A673 (cell line): ENCODE measurements around the gene KXD1. TPM values are rescaled to one million over a fixed set of nuclear protein-coding genes. Genes with fewer than 3 reads are reported as not detected.

Source experiments
- BruUV-seq: library from RNA; stranded (reverse); fragments of 400-500 nt; replicated peaks from 2 replicates; lab custom pipeline; 2021; lab: Mats Ljungman, UMichigan
- CTCF ChIA-PET: fragments of 300-600 bp; sonication (Branson Sonifier 250); formaldehyde crosslinking; loops from one replicate; lab custom pipeline; 2022; ENCODE audit warnings: antibody characterized with exemption; lab: Charles Lee
- POLR2A ChIA-PET: fragments of 300-600 bp; sonication (Branson Sonifier 250); formaldehyde crosslinking; loops from one replicate; lab custom pipeline; 2022; ENCODE audit warnings: antibody characterized with exemption; ENCODE audit not compliant: low non-redundant PET; lab: Charles Lee
- DNase-seq: peaks from one replicate; pipeline ENCODE4 v3.0.0-alpha.2; 2015; ENCODE audit warnings: low spot score
- H3K27ac ChIP-seq: fragments of 200-600 bp; sonication (generic); 2 replicates; pipeline ENCODE4 v1.5.1; 2016; ENCODE audit warnings: mixed run types, low read depth, mild to moderate bottlenecking, mixed read lengths, antibody characterized with exemption, low read length; ENCODE audit not compliant: poor library complexity, severe bottlenecking
- H3K27me3 ChIP-seq: fragments of 200-600 bp; sonication (generic); replicated peaks from 2 replicates; pipeline ENCODE4 v1.6.1; 2017; ENCODE audit warnings: mixed run types, low read depth, mild to moderate bottlenecking, mixed read lengths, antibody characterized with exemption, low read length; ENCODE audit not compliant: insufficient read depth, poor library complexity
- H3K36me3 ChIP-seq: fragments of 200-600 bp; sonication (generic); 2 replicates; pipeline ENCODE4 v1.6.1; 2016; ENCODE audit warnings: mixed run types, mild to moderate bottlenecking, mixed read lengths, antibody characterized with exemption, low read length; ENCODE audit not compliant: insufficient read depth, poor library complexity, severe bottlenecking
- H3K4me1 ChIP-seq: fragments of 200-600 bp; sonication (generic); 2 replicates; pipeline ENCODE4 v1.6.1; 2017; ENCODE audit warnings: mixed run types, mild to moderate bottlenecking, mixed read lengths, antibody characterized with exemption, low read length; ENCODE audit not compliant: insufficient read depth, poor library complexity, severe bottlenecking
- H3K4me3 ChIP-seq: fragments of 200-600 bp; sonication (generic); 2 replicates; pipeline ENCODE4 v1.5.1; 2016; ENCODE audit warnings: low read depth, mixed run types, mild to moderate bottlenecking, mixed read lengths, low read length; ENCODE audit not compliant: poor library complexity, severe bottlenecking
- H3K9me3 ChIP-seq: fragments of 200-600 bp; sonication (generic); 2 replicates; pipeline ENCODE4 v1.6.1; 2016; ENCODE audit warnings: mixed run types, low read depth, mild to moderate bottlenecking, mixed read lengths, antibody characterized with exemption, low read length; ENCODE audit not compliant: poor library complexity, severe bottlenecking
- CTCF ChIP-seq: fragments of 300-800, 200-600 bp; sonication (generic); conservative IDR thresholded peaks from 2 replicates; pipeline ENCODE4 v1.5.1; 2017; ENCODE audit warnings: low read depth, mild to moderate bottlenecking, antibody characterized with exemption, low read length, moderate library complexity, mixed read lengths
- EZH2 ChIP-seq: fragments of 200-600 bp; sonication (generic); IDR thresholded peaks from 2 replicates; pipeline ENCODE4 v1.6.1; 2017; ENCODE audit warnings: borderline replicate concordance, low read depth, mild to moderate bottlenecking, mixed read lengths, antibody characterized with exemption, low read length; ENCODE audit not compliant: poor library complexity, severe bottlenecking
- intact Hi-C: fragments of 100-400 bp; cut with micrococcal nuclease; formaldehyde crosslinking; loops from one replicate; pipeline ENCODE4 v1.10.0; 2022; ENCODE audit not compliant: unreplicated experiment
- total RNA-seq: library from RNA; stranded (reverse); gene quantifications from 2 replicates; pipeline ENCODE4 v1.2.3, GENCODE V29; 2021

The KXD1 gene
- total RNA-seq, 1 experiment from 2014 or later = 111 TPM

DNA sequence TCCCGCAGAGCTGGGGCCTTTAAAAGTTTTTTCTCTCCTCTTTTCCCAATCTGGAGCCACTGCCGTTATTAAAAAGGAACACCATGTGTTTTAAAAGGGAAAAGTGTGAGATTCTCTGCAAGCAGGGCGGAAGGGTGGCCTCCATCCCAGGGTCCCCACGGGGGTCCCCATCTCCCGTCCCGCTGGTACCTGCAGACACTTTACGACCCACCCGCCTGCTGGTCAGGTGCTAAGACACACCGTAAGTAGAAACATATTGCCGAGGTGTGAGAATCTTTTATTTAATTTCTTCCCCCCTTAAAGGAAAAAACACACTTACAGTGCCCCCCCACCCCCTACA is 47.1 kb downstream of the KXD1 start:
- CTCF ChIA-PET = no interaction called here
- TF ChIP-seq EZH2 = no peak
- TF ChIP-seq CTCF = no peak
- POLR2A ChIA-PET = no interaction called here
- BruUV-seq = no TSS peak
- no peak for DNase-seq
- Histone ChIP-seq H3K4me3 (peak overlapping the region; percentile 87), H3K9me3 (no peaks in the 10 kb centered on the region), H3K27ac (peak overlapping the region; percentile 89), H3K27me3 (no peaks in the 10 kb centered on the region), H3K4me1 (peaks cover 38% of the 10 kb centered on the region), H3K36me3 (peaks cover 4% of the 10 kb centered on the region)
- intact Hi-C loops = no loop called here

DNA sequence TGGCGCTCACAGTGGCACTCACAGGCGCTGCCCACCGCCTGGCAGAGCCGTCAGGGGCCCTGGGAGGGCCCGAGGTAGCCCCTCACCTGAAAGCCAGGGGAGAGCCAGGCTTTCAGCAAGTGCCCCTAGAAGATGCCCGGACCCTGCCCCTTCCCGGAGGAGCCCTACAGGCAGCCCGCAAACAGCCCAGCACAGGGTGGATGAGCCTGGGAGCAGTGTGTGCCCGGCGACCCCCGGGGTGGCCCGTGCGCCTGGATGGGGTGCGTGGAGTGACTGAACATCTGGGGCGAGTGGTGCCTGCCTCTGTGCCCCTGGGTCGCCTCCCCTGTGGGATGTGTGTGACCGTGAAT is 47.5 kb downstream of the KXD1 start:
- H3K36me3 ChIP-seq = peaks cover 4% of the 10 kb centered on the region
- H3K9me3 ChIP-seq = no peaks in the 10 kb centered on the region
- TF ChIP-seq EZH2 = no peak
- CTCF ChIA-PET = no interaction called here
- no peaks in the 10 kb centered on the region for H3K27me3 ChIP-seq
- no peak for DNase-seq
- intact Hi-C loops = no loop called here
- peak overlapping the region; percentile 89 for H3K27ac ChIP-seq
- POLR2A ChIA-PET = no interaction called here
- no TSS peak for BruUV-seq
- peaks cover 42% of the 10 kb centered on the region for H3K4me1 ChIP-seq
- peak overlapping the region; percentile 87 for H3K4me3 ChIP-seq

DNA sequence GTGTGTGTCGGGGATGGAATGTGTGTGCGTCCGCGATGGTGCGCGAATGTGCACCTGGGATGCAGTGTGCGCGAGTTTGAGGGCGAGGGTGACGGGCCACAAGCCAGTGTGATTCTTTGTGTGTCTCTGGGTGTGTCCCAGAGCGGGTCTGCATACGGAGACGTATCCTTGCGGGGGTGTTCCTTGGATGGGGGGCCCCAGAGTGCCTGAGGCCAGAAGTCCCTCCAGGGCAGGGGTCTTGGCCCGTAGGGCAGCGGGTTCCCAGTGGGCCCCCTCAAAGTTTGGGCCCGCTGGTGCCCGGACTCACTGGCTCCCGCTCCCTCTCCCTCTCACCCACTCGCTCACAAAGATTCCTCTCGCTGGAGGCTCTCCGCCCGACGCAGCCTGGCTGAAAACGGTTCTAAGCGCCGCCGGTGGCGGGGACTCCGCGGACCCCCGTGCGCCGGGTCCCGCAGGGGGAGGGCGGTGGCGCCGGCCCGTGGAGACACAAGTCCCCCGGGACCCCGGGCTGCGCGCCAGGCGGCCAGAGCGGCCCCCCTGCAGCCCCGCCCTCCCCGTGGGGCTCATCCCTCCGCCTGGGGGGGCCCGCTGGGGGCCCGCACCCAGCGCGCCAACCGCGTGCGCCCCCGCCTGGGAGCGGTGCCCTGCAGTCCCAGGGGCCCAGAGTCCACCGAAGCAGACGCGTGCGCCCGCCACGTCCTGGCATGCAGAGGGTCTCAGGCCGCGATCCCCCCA is 48.0 kb downstream of the KXD1 start:
- no peaks in the 10 kb centered on the region for H3K27me3 ChIP-seq
- CTCF ChIA-PET = no interaction called here

More for the DNA sequence above, 48.0 kb downstream of the KXD1 start:
- H3K4me3 ChIP-seq = peak overlapping the region; percentile 87
- intact Hi-C loops = no loop called here
- no TSS peak for BruUV-seq
- TF ChIP-seq CTCF = peak; percentile 25; the same call in 1 of the 2 replicates
- no peak for TF ChIP-seq EZH2
- POLR2A ChIA-PET = no interaction called here
- peaks cover 47% of the 10 kb centered on the region for H3K4me1 ChIP-seq
- peaks cover 4% of the 10 kb centered on the region for H3K36me3 ChIP-seq
- no peaks in the 10 kb centered on the region for H3K9me3 ChIP-seq
- peak overlapping the region; percentile 89 for H3K27ac ChIP-seq
- no peak for DNase-seq
